ENCODE measurements around the gene BICC1. TPM values are rescaled to one million over a fixed set of nuclear protein-coding genes. Genes with fewer than 3 reads are reported as not detected.

The BICC1 gene
- polyA plus RNA-seq, 1 donor (not counting 4 experiments of a cell fraction or from before 2014, with no cell fraction given) = 4.2 TPM

- peaks cover 8% of the 10 kb centered on the region for H3K4me1 ChIP-seq (ENCODE audit: control insufficient read depth, extremely low read depth, insufficient read depth, low read length)
- dilution Hi-C loops (cut with MboI; ENCODE audit: extremely low pct_ligation_motif_present, low sequenced_read_pairs) = no loop called here
- no peaks in the 10 kb centered on the region for H3K36me3 ChIP-seq (ENCODE audit: control insufficient read depth in 2 of 2, extremely low read depth in 1 of 2, insufficient read depth in 2 of 2, low read length in 2 of 2)
- no peak for FAIRE-seq
- no peaks in the 10 kb centered on the region for H3K27me3 ChIP-seq (ENCODE audit: control insufficient read depth, extremely low read depth, insufficient read depth, low read length)
- no peaks in the 10 kb centered on the region for H3K9me1 ChIP-seq (ENCODE audit: control insufficient read depth, extremely low read depth, insufficient read depth, low read length)
- no peaks in the 10 kb centered on the region for H4K20me1 ChIP-seq (ENCODE audit: control insufficient read depth, extremely low read depth, insufficient read depth, low read length)
- no peak overlapping the region for H3K4me3 ChIP-seq (ENCODE audit: control insufficient read depth in 2 of 3, extremely low read depth in 1 of 3, insufficient read depth in 2 of 3, low read depth in 1 of 3, low read length in 3 of 3)
- H3K4me2 ChIP-seq (ENCODE audit: control insufficient read depth, extremely low read depth, insufficient read depth, low read depth, low read length) = no peak overlapping the region
- no peaks in the 10 kb centered on the region for H3K9me3 ChIP-seq (ENCODE audit: control insufficient read depth, low read depth, low read length)
- no peak overlapping the region for H3K27ac ChIP-seq (ENCODE audit: control insufficient read depth, insufficient read depth, low read length)
- H2AFZ ChIP-seq (ENCODE audit: control insufficient read depth, low read length) = no peak overlapping the region
- peaks cover 6% of the 10 kb centered on the region for H3K79me2 ChIP-seq (ENCODE audit: control insufficient read depth, insufficient read depth, low read length)
- H3K9ac ChIP-seq (ENCODE audit: control insufficient read depth, extremely low read depth, insufficient read depth, low read length) = no peak overlapping the region
- DNase-seq (ENCODE audit: low read depth, low spot score) = no peak
- TF ChIP-seq CTCF (optimal IDR thresholded peaks at IDR 0.05 in 1 of 3, IDR thresholded peaks at IDR 0.05 in 1 of 3, conservative IDR thresholded peaks at IDR 0.05 in 1 of 3; ENCODE audit: extremely low read depth in 1 of 3, insufficient read depth in 2 of 3, low read length in 3 of 3) (no peak), EZH2 (IDR thresholded peaks at IDR 0.05; ENCODE audit: low read length) (no peak)
Observed at GRCh38 chr10:58587676-58588075, 75.0 kb downstream of the BICC1 start.

- H3K9ac ChIP-seq (ENCODE audit: control insufficient read depth, extremely low read depth, insufficient read depth, low read length) = no peak overlapping the region
- no peaks in the 10 kb centered on the region for H3K27me3 ChIP-seq (ENCODE audit: control insufficient read depth, extremely low read depth, insufficient read depth, low read length)
- TF ChIP-seq CTCF (optimal IDR thresholded peaks at IDR 0.05 in 1 of 3, IDR thresholded peaks at IDR 0.05 in 1 of 3, conservative IDR thresholded peaks at IDR 0.05 in 1 of 3; ENCODE audit: extremely low read depth in 1 of 3, insufficient read depth in 2 of 3, low read length in 3 of 3) (peak in 1 of 3 experiments; percentile 34), EZH2 (IDR thresholded peaks at IDR 0.05; ENCODE audit: low read length) (no peak)
- H4K20me1 ChIP-seq (ENCODE audit: control insufficient read depth, extremely low read depth, insufficient read depth, low read length) = no peaks in the 10 kb centered on the region
- H3K9me3 ChIP-seq (ENCODE audit: control insufficient read depth, low read depth, low read length) = no peaks in the 10 kb centered on the region
- H3K27ac ChIP-seq (ENCODE audit: control insufficient read depth, insufficient read depth, low read length) = no peak overlapping the region
- no peak overlapping the region for H3K4me3 ChIP-seq (ENCODE audit: control insufficient read depth in 2 of 3, extremely low read depth in 1 of 3, insufficient read depth in 2 of 3, low read depth in 1 of 3, low read length in 3 of 3)
- no peak overlapping the region for H2AFZ ChIP-seq (ENCODE audit: control insufficient read depth, low read length)
- FAIRE-seq (peak; percentile 26), DNase-seq (ENCODE audit: low read depth, low spot score) (no peak)
- peaks cover 8% of the 10 kb centered on the region for H3K4me1 ChIP-seq (ENCODE audit: control insufficient read depth, extremely low read depth, insufficient read depth, low read length)
- H3K9me1 ChIP-seq (ENCODE audit: control insufficient read depth, extremely low read depth, insufficient read depth, low read length) = no peaks in the 10 kb centered on the region
- no peaks in the 10 kb centered on the region for H3K36me3 ChIP-seq (ENCODE audit: control insufficient read depth in 2 of 2, extremely low read depth in 1 of 2, insufficient read depth in 2 of 2, low read length in 2 of 2)
- peaks cover 4% of the 10 kb centered on the region for H3K79me2 ChIP-seq (ENCODE audit: control insufficient read depth, insufficient read depth, low read length)
- no peak overlapping the region for H3K4me2 ChIP-seq (ENCODE audit: control insufficient read depth, extremely low read depth, insufficient read depth, low read depth, low read length)
- dilution Hi-C loops (cut with MboI; ENCODE audit: extremely low pct_ligation_motif_present, low sequenced_read_pairs) = no loop called here
Observed at GRCh38 chr10:58588673-58589265, 76.1 kb downstream of the BICC1 start.

Data from keratinocyte (primary cell).